Activated T-helper 1 cell treated with anti-CD3 and anti-CD28 coated beads, Interleukin-12 subunit alpha, Interleukin-12 subunit beta, Interleukin-2, Interleukin-4 antibody, amounts not matched to agents 30 ng/mL and 10 ng/mL and 1 ng/mL, durations not matched to agents 14 hours and 24 hours and 36 hours (primary cell): Measurements from ENCODE around the gene VDR. TPM values are rescaled to one million over a fixed set of nuclear protein-coding genes. Genes with fewer than 3 reads are reported as not detected.

Experiments used
- DNase-seq: peaks from one replicate; pipeline ENCODE4 v3.0.0; 2021; ENCODE audit warnings: low spot score
- H3K27ac Mint-ChIP-seq: one replicate; pipeline ENCODE4 v1.8.0; 2021; ENCODE audit warnings: mild to moderate bottlenecking, mixed read lengths
- H3K27me3 Mint-ChIP-seq: one replicate; pipeline ENCODE4 v1.8.0; 2022; ENCODE audit warnings: mild to moderate bottlenecking, moderate library complexity, mixed read lengths; ENCODE audit not compliant: insufficient read depth
- H3K36me3 Mint-ChIP-seq: one replicate; pipeline ENCODE4 v1.8.0; 2021; ENCODE audit warnings: low read depth, mixed read lengths
- H3K4me1 Mint-ChIP-seq: one replicate; pipeline ENCODE4 v1.8.0; 2021; ENCODE audit warnings: low read depth, mixed read lengths
- H3K4me3 Mint-ChIP-seq: one replicate; pipeline ENCODE4 v1.8.0; 2021; ENCODE audit warnings: mild to moderate bottlenecking, moderate library complexity, mixed read lengths
- H3K9me3 Mint-ChIP-seq: one replicate; pipeline ENCODE4 v1.8.0; 2021; ENCODE audit warnings: mixed read lengths
- intact Hi-C: fragments of 100-400 bp; cut with micrococcal nuclease; formaldehyde crosslinking; loops from one replicate; pipeline ENCODE4 v1.15.1; 2024
- total RNA-seq: library from RNA; stranded (reverse); gene quantifications from 2 replicates; pipeline ENCODE4 v1.2.3, GENCODE V29; 2022

Gene VDR
- total RNA-seq, 1 donor from 2014 or later: 318 TPM

DNA sequence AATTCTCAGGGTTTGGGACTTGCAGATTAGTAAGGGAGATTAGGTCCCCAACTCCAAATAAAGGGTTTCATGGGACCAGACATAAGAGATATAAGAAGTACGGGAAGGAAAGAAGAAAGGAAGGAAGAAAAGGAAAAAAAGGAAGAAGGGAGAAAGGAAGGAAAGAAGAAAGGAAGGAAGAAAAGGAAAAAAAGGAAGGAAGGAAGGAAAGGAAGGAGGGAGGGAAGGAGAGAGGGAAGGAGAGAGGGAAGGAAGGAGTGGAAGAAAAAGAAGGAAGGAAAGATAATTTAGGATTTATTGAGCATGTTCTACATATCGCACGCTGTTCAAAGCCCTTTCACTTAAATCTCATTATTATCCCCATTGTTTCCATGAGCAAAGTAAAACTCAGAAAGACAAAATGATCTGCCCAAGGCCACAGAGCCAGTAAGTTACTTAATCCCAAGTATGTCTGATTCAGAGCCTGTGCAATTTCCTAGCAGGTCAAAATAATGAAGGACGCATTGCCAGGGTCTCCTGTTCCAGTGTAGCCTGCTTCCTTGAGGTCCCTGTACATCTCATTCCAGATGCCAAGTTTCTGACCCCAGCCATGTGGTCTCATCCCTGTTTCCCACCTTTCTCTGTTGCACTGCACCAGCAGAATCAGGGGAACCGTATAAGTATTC, 81.2 kb downstream of the VDR start:
- peak overlapping the region; percentile 78 for H3K27ac Mint-ChIP-seq
- peak overlapping the region; percentile 10 for H3K4me3 Mint-ChIP-seq
- peaks cover 1% of the 10 kb centered on the region for H3K27me3 Mint-ChIP-seq
- H3K9me3 Mint-ChIP-seq: no peaks in the 10 kb centered on the region
- H3K36me3 Mint-ChIP-seq: peaks cover 19% of the 10 kb centered on the region
- H3K4me1 Mint-ChIP-seq: peaks cover 80% of the 10 kb centered on the region
- no peak for DNase-seq
- intact Hi-C loops: no loop called here

DNA sequence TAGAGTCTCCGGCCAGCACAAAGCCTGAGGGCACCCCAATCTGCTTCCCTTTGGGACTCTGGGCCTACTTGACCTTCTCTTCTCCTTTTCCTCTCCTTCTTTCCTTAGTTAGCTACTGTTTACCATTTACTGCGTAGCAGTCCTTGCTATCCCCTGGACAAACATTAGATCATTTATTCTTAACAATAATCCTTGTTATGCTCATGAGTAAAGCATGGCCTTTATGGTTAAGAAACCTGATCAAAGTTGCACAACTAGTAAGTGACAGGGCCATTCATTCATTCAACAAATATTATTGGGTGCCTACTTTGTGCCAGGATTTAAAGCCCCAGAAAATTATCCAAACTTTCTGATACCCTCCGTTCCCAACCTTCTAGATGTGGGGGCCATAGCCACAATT, 81.9 kb downstream of the VDR start:
- intact Hi-C loops: no loop called here
- Mint-ChIP-seq H3K9me3 (no peaks in the 10 kb centered on the region), H3K27me3 (peaks cover 1% of the 10 kb centered on the region), H3K27ac (peak overlapping the region; percentile 66), H3K4me1 (peaks cover 77% of the 10 kb centered on the region), H3K36me3 (peaks cover 25% of the 10 kb centered on the region), H3K4me3 (peak overlapping the region; percentile 41)
- DNase-seq: no peak

DNA sequence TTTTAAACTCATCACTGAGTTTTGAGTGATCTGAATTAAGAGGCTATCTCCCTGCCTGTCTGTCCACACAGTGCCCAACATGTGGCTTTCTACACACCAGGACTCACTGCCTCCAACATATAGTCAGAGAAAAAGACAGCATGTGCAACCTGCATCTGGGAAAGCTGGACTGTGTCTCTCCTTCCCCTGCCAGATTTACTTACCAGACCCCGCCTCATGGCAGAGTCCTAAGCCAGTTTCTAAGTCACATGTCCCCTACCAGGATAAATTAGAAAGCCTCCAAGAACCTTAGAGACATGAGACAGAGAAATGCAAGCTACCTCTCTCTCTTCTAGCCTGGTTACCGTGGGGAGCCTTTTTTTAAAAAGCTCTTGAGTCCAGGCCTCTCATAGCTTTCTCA, 82.4 kb downstream of the VDR start:
- H3K4me1 Mint-ChIP-seq: peaks cover 80% of the 10 kb centered on the region
- peak overlapping the region; percentile 75 for H3K27ac Mint-ChIP-seq
- intact Hi-C loops: no loop called here
- DNase-seq: no peak
- peaks cover 1% of the 10 kb centered on the region for H3K27me3 Mint-ChIP-seq
- peaks cover 30% of the 10 kb centered on the region for H3K36me3 Mint-ChIP-seq
- H3K4me3 Mint-ChIP-seq: peak overlapping the region; percentile 63
- H3K9me3 Mint-ChIP-seq: no peaks in the 10 kb centered on the region

DNA sequence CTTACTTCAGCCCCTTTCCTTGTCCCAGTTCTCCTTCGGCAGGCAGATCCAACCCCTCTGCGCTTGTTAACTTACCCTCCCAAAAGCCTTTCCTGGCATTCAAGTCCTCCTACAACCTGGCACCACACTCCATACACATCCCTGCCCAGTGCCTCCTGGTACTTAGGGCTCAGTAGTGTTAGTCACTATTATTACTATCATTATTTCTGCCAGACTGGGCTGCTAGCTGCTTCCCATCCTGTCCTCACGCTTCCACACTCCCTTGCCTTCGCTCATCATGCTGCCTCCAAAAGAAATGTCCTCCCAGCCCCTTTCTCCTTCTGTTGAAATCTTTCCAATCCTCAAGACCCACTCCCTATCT, 83.5 kb downstream of the VDR start:
- no peaks in the 10 kb centered on the region for H3K9me3 Mint-ChIP-seq
- H3K4me3 Mint-ChIP-seq: peak overlapping the region; percentile 96
- DNase-seq: no peak
- peaks cover 1% of the 10 kb centered on the region for H3K27me3 Mint-ChIP-seq
- H3K27ac Mint-ChIP-seq: peak overlapping the region; percentile 98
- intact Hi-C loops: no loop called here
- peaks cover 81% of the 10 kb centered on the region for H3K4me1 Mint-ChIP-seq
- H3K36me3 Mint-ChIP-seq: peaks cover 39% of the 10 kb centered on the region

DNA sequence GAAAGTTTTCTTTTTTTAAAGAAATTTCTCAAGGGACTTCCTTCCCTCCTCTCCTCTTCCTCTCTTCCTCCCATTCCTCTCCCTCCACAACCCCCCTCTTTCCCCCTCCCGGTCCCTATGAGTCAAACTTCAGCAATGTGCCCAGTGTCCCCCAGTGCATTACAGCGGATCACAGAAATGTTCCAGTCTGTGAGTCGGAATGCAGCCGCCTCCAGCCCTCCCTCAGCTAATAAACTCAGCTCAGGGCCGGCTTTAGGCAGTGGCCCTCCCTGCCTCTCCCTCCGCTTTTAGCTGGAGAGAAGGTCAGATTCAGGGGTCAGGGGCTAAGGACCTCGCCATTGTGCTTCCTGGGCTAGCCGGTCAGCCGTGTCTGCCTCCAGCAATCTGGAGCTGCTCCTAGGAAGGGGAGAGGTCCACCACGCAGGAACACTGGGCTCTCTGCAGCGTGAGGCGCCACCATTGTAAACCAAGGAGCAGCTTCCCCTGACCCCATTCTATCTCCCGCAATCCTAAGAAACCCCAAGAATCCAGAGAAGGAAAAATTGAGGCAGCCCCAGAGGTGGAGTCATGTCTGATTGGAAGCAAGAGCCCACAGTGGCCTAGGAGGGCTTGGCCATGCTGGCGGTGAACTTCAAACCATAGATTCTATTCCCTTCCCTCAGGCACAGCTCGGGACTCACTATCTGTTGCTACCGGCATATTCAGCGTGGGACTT, 84.0 kb downstream of the VDR start:
- H3K27ac Mint-ChIP-seq: peak overlapping the region; percentile 98
- H3K9me3 Mint-ChIP-seq: no peaks in the 10 kb centered on the region
- H3K36me3 Mint-ChIP-seq: peaks cover 43% of the 10 kb centered on the region
- peaks cover 80% of the 10 kb centered on the region for H3K4me1 Mint-ChIP-seq
- intact Hi-C loops: no loop called here
- DNase-seq: no peak
- H3K4me3 Mint-ChIP-seq: peak overlapping the region; percentile 96
- H3K27me3 Mint-ChIP-seq: peaks cover 1% of the 10 kb centered on the region

DNA sequence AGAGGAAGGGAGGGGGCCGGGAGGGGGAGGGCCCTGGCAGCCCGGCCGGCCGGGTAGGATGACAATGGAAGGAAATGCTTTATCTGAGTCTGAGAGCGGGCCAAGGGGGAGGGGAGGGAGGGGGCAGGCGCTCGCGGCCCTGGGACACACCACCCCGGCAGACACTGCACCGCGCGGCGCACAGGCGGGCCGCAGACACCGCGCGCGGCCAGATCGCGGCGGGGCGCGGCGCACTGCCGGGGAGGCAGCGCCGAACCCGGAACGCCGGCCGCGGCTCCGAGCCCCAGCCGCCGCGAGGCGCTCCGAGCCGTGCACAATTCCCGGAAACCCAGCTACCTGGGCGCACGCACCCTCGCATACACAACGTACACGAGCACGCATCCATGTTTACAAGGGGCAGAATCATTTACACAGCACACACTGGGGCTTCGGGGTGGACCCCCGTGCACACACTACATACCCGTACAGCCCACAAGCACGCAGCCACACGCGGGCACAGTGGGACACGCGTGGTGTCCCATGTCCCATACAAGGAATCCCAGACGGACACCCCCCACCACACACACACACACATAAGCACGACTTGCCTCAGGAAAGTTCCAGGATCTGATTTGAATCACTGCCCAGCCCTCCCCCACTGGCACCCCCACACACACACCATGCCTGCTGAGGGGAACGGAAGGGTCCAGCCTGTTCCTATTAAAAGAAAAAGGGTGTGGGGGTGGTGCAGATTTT, 84.7 kb downstream of the VDR start, which contains the start of gene HDAC7:
HDAC7 (minus strand) TSS at position 8 of the 735 bp plus-strand sequence. CDS start 118 bp downstream, outside the sequence.
- intact Hi-C loops: loop anchor here (1.0 to 10.0 kb wide), 7 partner anchors 12 to 1605 kb away; partner anchors contain the start of gene RPAP3
- Mint-ChIP-seq H3K9me3 (peaks cover under 1% of the 10 kb centered on the region), H3K27me3 (peaks cover 1% of the 10 kb centered on the region), H3K27ac (peak within 1 kb of the TSS; percentile 98), H3K4me1 (peaks cover 78% of the 10 kb centered on the region), H3K4me3 (peak within 1 kb of the TSS; percentile 96), H3K36me3 (peaks cover 49% of the 10 kb centered on the region)
- DNase-seq: peak; percentile 54

DNA sequence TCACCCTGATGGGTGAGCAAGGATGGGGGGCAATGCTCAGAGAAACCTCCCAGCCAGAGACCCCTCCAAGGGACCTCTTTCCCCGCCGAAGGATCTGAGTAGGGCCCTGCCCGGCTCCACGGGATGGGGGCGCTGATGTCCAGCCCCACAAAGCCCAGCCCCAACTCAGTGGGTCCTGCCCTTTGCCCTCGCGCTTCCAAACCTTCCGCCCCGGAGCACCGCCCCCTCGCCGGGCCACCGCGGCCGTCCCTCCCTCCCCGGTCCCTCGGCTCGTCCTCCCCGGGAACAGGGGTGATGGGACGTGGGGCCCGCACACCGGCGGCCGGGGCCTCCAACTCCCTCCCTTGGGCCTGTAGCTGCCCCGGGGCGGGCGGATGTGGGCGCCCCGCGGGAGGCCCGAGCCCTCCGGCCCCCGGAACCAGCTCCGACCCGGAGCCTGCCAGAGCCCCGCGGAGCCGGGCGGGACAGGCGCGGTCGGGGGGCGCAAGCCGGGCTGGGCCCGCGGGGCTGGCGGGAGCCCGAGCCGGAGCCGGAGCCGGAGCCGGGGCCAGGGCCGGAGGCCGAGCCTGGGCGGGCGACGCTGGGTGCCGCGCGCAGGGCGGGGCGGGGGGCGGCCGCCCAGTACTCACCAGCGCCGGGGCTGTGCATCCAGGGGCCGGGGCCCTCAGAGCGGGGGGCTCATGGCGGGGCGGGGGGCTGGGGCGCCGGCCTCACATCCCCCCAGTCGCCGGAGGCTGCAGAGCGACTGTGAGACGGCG, 85.5 kb downstream of the VDR start:
- H3K27ac Mint-ChIP-seq: peak overlapping the region; percentile 98
- H3K4me1 Mint-ChIP-seq: peaks cover 78% of the 10 kb centered on the region
- peaks cover 52% of the 10 kb centered on the region for H3K36me3 Mint-ChIP-seq
- peak overlapping the region; percentile 96 for H3K4me3 Mint-ChIP-seq
- peaks cover 1% of the 10 kb centered on the region for H3K27me3 Mint-ChIP-seq
- DNase-seq: peak; percentile 54
- H3K9me3 Mint-ChIP-seq: peaks cover 3% of the 10 kb centered on the region
- intact Hi-C loops: loop anchor here (1.0 to 10.0 kb wide), 7 partner anchors 11 to 1605 kb away; partner anchors contain the start of gene RPAP3

DNA sequence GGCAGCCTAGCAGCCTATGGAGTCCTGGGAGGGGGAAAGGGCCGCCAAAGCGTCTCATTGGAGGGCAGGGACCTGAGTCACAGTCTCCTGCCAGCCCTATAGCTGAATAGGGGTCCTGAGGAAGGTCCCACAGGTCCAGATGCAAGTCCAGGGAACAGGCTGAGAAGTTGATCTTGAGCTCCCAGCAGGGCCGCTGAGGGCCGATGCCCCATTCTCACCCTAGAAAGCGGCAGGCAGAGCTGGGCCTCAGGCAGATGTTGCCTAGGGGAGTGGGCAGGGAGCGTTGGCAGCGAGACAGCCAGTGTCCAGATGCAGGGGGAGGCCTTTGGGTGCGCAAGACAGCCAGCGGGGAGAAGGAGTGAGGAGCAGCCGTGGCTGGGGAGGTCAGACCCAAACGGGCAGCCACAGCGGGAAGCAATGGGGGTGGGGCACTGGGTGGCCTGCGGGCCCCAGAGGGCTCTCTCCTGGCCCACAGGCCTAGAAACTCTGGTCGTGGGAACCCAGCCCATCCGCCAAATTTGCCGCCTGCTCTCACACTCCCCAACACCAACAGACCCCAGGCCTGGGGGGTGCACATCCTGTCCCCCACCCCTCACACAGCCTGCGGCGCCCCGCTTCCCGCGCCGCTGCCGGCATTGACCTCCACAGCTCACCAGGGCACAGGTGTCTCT, 86.2 kb downstream of the VDR start:
- Mint-ChIP-seq H3K27me3 (peaks cover 1% of the 10 kb centered on the region), H3K27ac (peak overlapping the region; percentile 98), H3K36me3 (peaks cover 57% of the 10 kb centered on the region), H3K9me3 (peaks cover 3% of the 10 kb centered on the region), H3K4me3 (peak overlapping the region; percentile 96), H3K4me1 (peaks cover 78% of the 10 kb centered on the region)
- no peak for DNase-seq
- intact Hi-C loops: loop anchor here (1.0 to 10.0 kb wide), 7 partner anchors 10 to 1604 kb away; partner anchors contain the start of gene RPAP3

DNA sequence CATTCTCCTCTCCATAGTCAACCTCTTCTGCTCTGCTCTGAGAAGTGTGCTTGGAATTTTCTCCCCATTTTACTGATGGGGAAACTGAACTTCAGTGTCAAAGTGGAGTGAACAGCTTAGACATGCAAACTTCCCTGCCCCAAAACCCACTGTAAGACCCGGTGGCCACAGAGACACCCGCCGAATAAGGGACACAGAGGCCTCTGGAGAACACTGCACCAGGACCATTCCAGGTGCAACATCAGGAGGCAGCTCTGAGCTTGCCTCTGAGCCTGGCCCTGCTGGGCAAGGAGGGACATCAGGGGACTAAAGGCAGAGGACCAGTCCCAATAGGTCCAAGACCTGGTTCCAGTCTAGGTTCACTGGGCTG, 86.8 kb downstream of the VDR start:
- Mint-ChIP-seq H3K36me3 (peaks cover 63% of the 10 kb centered on the region), H3K27me3 (peaks cover 1% of the 10 kb centered on the region), H3K27ac (peak overlapping the region; percentile 98), H3K4me3 (peak overlapping the region; percentile 96), H3K4me1 (peaks cover 78% of the 10 kb centered on the region), H3K9me3 (peaks cover 3% of the 10 kb centered on the region)
- intact Hi-C loops: loop anchor here (2.0 to 10.0 kb wide), 4 partner anchors 15 to 1603 kb away; no protein-coding TSS in a partner anchor
- no peak for DNase-seq

DNA sequence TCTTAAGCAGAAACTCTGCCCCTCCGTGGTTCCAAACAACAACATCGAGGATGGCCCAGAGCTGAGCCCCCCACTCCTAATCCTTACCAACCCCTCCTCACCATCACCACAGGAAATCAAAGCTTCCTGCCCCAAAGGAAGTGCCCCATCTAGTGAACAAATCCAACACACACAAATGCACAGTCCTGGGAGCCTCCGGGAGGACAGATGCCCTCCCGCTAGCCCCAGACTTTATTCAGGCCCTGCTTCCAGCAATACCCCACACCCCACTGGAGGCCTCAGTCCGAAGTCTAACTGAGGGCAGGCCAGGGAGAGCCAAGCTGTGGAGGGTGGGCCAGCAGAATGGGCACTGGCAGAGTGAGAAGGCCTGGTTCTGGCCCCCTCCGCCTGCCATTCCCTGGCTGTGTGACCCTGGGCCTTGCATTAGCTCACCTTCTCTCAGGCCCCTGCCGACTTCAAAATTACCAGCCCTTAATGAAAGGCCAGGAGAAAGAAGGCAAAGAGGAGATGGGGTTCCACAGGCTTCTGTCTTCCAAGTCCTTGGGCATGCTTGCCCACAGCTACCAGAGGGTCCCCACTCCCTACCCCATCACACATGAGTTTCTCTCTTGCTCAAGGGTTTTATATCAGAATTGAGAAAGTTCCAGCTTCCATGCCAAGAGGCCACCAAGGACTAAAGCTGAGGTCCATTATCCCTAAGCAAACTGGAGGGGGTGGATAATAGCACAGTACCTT, 87.4 kb downstream of the VDR start:
- H3K36me3 Mint-ChIP-seq: peaks cover 66% of the 10 kb centered on the region
- DNase-seq: no peak

More for the DNA sequence above, 87.4 kb downstream of the VDR start:
- peaks cover 3% of the 10 kb centered on the region for H3K9me3 Mint-ChIP-seq
- intact Hi-C loops: loop anchor here (2.0 to 10.0 kb wide), 4 partner anchors 15 to 1603 kb away; no protein-coding TSS in a partner anchor
- peak overlapping the region; percentile 98 for H3K27ac Mint-ChIP-seq
- no peaks in the 10 kb centered on the region for H3K27me3 Mint-ChIP-seq
- peak overlapping the region; percentile 96 for H3K4me3 Mint-ChIP-seq
- H3K4me1 Mint-ChIP-seq: peaks cover 75% of the 10 kb centered on the region
